AG20443 (cell line): ENCODE results near the gene GNB1L.
A peak's percentile ranks its signal among the peaks of the same experiment; 100 is the strongest.
"Not testable (repeated sequence)": the region's sequence is repeated elsewhere in the genome, so short reads cannot be mapped to it uniquely, and the experiment has no call there.

Experiments used
- DNase-seq: peaks from one replicate; pipeline ENCODE4 v3.0.0; 2012; ENCODE audit warnings: low spot score, mixed read lengths

The GNB1L gene

DNA sequence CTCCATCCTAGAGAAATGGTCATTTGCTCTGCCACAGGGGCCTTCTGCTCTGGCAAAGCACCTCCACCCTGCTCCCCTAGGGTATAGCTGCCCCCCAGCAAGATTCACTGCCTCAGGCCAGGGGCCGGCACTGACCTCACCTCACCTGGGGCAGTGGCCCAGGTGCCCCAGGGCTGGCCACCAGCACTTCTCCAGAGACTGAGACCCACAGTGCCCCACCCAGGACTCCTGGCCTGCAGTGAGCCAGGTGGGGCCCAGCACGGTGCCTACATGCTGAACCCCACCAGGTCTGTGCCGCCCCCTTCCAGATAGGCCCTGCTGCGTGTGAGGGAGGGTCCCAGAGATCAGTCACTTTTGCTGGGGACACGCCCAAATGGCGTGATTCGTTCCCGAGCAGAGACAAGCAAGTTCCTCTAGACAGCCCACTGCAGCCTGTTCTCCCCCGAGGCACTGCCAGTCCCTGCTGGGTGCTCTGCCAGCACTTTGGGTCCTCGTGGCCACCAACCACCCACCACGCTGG lies 10.8 kb downstream of the GNB1L start:
- no peak for DNase-seq

DNA sequence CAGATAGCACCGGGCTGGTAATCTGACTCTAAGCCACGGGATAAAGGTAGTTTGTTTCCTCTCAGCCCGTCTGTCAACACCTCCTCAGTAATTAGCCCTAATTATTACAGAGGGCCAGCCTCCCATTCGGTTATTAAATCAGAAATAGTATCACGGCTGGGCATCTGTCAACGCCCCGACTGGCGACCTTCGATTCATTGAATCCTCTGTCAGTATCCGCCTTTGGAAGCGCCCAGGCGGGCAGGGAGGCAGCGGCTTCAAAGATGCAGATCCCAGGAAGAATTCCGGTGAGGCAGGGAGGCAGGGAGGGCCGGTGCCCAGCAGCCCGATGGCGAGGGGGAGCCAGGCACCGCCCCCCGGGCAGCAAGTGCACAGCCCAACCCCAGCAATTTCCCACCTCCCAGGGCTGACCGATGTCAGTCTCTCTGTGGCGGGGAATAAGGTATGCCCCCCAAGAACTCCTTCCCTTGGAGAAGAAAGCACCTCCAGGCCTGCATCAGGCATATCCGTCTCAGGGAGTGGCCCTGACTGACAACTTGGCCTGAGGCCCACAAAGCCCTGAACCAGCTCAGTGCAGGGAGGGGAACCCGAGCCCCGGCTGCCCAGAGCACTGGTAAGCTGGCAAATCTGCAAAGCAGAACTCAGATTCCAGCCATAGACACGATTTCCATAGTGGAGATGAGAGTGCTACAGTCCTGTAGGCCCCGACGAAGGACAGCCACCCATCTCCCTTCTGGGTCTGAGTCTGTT lies 11.4 kb downstream of the GNB1L start:
- no peak for DNase-seq

DNA sequence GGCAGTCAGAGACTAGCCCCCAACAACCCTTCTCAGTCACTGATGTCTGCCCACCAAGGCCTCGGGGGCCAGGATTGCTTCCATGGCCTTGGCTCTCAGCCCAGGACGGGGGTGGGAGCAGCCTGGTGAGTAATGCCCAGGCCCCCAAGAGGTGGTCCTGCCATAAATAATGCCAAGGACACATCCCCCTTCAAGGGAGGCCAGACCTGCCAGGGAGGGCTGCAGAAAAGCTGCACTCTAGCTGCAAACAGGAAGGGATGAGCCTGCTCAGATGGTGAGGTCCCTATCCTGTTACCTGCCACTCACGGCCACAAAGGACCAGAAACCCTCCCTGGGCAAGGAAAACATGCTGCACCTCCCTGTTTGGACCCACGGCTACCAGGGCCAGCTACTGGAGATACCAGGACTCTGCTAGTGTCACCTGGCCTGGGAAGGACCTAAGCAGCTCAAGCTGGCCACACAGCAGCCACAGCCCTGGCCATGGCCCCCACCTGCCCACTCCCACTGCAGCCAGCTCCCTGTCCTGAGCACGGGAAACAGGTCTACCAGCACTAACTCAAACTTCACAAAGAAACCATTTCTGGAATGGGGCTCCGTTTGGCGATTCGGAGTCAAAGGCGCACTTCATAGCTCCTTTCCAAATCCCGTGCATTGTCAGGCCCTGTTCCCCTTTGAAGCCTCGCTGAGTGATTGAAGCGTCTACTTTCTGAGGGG lies 12.1 kb downstream of the GNB1L start:
- DNase-seq, result no peak

DNA sequence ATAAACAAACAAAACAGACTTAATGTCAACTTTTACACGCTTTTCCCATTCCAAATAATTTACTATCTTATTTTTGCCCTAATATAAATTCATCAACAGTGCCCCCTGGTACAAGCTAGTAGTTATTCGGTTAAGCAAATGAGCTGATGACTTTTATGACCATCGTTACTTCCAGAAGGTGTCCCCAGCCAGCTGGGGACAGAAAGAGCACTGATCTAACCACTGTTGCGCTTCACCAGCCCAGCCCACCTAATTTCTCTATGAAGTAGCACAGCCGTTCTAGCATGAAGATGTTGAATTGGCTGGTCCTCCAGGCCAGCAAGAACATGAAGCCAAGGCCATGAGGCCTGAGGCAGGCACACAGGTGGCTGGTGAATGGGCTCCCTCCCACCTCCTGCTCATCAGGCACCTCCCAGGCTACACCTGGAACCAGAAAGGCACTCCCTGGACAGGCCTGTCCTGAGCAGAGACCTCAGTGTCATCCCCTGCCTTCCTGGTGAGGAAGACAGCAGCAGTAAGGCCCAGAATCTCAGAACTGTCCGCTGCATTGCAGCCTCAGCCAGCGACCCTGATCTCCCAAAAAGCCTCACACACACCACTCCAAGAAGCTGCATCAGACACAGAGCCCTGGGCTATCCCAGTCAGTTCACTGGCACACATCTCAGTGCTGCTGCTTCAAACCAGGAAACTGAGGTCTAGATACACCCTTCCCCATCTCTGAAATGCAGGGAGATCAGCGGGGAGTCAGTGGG lies 12.9 kb downstream of the GNB1L start:
- no peak for DNase-seq

DNA sequence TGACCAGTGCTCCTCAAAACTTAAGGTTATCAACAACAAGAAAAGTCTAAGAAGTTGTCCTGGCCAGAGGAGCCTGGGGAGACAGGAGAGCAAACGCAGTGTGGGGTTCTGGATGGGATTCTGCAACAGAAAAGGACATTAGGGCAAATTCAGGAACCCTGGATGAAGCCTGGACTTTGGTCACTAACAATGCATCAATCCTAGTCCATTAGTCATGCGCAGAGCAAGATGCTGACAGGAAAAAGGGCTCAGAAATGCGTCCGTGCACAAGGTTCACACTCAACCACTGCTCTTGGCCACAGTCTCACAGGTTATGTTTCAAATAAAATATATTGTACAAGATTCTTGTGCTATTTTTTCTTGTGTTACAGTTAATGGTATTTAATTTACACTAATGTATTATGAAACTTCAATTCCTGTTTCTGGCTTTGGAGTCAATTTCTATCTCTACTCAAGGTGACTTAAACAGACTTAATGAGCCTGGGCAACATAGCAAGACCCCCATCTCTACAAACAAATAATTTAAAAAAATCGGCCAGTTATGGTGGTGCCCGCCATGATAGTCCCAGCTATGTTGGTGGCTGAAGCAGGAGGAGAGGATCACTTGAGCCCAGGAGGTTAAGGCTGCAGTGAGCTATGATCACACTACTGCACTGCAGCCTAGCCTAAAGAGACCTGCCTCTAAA lies 13.6 kb downstream of the GNB1L start:
- DNase-seq, result no peak

DNA sequence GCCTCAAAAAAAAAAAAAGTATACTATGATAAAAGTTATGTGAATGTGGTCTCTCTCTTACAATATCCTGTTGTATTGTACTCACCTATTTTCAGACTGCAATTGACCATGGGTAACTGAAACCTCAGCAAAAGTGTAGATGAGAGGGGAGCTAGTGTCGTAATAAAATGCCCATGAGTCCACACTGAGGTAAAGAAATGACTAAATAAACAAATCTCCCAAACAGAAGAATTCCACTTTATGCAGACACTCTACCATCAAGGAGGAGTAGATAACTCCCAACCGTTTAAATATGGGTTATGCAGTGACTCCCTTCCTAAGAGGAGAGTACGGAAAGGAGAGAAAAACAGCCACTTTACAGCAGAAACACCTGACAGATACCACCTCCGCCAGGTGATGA lies 14.6 kb downstream of the GNB1L start:
- no peak for DNase-seq

DNA sequence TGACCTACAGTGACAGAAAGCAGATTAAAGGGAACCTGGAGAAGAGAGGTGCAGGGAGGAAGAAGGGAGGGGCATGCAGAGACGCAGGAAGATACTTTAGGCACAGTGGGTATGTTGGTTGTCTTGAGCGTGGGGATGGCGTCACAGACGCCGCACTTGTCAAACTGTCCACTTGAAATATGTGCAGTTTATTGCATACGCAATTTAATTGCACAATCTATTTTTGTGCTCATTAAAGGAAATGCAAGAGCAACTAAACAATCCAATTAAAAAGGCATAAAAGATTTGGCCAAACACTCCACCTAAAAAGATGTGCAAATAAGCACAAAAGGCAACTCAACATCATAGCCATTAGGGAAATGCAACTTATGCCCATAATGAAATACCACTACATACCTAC lies 16.8 kb downstream of the GNB1L start:
- no peak for DNase-seq

DNA sequence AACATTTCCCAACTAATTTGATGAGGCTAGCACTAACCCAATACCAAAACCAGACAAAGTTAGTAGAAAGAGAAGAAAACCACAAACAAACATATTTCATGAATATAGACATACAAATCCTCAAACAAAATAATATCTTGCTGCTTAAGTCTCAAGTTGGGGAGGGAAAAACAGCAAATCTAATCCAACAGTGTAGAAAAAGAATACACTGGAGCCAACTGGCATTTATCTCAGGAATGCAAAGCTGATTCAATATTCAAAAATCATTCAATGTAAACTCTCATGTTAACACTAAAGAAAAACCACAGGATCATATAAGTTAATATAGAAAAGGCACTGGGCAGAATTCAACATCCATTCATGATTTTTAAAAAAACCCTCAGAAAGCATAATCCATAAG lies 18.2 kb downstream of the GNB1L start:
- no peak for DNase-seq

DNA sequence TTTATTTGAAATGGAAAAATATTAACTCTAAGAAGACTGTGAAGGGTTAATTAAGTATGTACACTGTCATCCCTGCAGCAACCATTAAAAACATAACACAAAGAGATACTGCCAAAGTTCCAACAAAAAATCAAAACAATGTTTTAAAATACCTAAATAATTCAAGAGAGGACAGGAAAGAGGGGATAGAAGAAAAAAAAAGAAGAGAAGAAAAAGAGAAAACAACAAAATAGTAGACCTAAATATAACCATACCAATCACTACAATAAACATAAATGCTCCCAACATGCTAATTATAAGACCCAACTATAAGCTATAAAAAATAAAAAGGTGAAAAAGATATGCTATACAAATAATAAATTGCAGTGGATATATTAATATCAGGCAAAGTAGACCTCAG lies 20.1 kb downstream of the GNB1L start:
- no peak for DNase-seq

DNA sequence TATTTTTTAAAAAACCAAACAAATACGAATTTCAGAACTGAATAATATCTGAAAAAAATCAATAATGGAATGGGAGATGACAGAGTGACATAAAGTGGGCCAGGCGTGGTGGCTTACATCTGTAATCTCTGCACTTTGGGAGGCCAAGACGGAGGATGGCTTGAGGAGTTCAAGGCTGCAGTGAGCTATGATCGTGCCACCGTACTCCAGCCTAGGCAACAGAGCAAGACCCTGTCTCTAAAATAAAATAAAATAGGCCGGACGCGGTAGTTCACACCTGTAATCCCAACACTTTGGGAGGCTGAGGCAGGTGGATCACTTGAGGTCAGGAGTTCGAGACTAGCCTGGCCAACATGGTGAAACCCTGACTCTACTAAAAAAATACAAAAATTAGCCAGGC lies 21.3 kb downstream of the GNB1L start:
- DNase-seq, result not testable (repeated sequence)

DNA sequence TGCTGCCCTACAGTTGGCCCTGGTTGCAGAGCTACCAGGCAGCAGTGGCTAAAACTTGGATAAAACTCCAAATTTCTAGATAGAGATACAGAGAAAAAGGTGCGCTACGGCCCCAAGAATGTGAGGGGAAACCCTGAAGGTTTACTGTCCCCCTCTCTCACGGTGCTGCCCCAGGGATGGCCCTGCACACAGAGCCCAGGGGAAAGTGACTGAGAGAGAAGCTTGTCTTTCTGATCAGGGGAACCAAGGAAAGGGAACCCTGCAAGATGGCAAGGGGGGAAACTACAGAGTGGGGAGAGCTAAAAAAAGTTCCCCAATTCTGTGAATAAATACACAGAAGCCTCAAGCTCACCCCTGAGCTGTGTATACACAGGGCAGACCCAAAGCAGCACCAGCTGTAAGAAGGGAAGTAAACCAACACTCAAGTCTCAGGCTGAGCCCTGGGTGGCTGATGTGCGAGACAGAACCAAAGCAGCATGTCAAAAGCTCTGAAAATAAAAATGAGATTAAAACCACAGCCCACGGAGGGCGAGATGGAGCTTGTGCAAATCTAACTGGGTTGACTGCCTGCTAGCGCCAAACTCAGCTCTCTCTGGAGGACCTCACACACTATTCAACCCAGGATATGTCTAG lies 22.1 kb downstream of the GNB1L start:
- DNase-seq, result peak; percentile 12

DNA sequence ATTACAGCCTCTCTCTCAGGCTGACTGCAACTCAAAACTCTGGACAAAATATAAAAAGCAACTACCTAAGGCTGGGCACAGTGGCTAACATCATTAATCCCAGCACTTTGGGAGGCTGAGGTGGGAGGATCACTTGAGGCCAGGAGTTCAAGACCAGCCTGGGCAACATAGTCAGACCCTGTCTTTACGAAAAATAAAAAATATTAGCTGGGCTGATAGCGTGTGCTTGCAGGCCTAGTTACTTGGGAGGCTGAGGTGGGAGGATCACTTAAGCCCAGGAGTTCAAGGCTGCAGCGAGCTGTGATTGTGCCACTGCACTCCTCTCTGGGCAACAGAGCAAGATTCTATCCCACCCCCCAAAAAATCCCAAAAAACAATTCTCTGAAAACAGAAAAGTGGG lies 22.7 kb downstream of the GNB1L start:
- DNase-seq, result not testable (repeated sequence)

DNA sequence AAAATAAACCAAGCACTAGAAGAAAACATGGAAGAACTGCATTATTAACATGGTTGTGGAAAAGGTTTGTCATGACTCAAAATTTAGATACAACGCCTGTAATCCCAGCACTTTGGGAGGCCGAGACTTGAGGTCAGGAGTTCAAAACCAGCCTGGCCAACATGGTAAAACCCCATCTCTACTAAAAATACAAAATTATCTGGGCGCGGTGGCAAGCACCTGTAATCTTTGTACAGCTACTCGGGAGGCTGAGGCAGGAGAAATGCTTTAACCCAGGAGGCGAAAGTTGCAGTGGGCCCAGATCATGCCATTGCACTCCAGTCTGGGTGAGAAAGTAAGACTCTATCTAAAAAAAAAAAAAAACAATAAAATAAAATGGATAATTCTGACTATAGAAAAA lies 23.7 kb downstream of the GNB1L start:
- DNase-seq, result no peak

DNA sequence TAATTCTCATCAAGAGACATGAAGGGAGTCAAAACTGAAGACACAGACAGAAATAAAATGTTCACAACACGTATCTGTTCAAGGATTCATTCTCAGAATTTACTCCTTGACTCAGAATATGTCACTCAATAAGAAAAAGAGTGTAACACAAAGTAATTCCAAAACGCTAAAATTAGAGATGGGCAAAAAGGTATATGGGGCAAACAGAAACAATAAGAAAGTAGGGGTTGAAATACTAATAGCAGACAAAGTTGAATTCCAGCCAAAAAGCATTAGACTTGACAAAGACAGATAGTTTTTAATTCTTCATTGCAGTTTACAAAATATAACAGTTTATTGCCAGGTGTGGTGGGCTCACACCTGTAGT lies 26.7 kb downstream of the GNB1L start:
- no peak for DNase-seq

DNA sequence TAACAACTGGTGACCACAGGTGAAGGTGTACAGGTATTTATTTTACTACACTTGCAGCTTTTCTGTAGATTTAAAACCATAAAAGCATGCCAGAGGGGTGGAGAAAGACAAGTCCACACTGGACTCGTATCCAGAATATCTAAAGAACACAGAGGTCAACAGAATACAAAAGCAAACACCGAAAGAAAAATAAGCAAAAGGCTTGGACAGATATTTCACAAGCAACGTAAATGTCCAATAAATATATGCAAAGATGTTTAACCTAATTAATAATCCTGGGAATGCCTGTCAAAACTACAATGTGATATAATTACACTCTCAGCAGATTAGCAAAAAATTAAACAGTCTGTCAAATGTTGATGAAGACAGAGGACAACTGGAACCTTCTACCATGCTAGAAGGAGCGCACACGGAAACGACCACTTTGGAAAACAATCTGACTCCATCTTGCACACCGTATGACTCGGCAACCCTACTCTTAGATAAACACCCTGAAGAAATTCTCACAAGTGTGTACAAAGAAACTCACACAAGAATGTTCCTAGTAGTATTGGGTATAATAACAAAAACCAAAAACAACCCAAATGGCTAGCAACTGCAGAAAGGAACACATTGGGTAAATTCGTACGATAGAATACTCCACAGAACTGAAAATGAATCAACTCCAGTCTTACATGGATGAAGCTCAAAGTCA lies 27.2 kb downstream of the GNB1L start:
- DNase-seq, result no peak

DNA sequence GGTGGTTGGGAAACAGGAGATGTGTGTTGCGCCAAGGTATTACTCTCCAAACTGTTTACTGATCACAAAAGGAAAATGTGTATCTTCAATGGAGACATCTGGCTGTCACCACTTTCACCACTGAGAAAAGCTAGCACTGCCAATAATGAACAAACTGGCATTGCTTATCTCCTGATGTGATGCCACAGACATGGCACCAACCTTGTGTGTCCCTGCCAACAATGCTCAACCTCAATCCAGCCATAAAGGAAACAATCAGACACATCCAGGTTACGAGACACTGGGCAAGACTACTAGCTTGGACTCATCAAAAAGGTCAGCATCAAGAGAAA lies 28.1 kb downstream of the GNB1L start:
- no peak for DNase-seq

DNA sequence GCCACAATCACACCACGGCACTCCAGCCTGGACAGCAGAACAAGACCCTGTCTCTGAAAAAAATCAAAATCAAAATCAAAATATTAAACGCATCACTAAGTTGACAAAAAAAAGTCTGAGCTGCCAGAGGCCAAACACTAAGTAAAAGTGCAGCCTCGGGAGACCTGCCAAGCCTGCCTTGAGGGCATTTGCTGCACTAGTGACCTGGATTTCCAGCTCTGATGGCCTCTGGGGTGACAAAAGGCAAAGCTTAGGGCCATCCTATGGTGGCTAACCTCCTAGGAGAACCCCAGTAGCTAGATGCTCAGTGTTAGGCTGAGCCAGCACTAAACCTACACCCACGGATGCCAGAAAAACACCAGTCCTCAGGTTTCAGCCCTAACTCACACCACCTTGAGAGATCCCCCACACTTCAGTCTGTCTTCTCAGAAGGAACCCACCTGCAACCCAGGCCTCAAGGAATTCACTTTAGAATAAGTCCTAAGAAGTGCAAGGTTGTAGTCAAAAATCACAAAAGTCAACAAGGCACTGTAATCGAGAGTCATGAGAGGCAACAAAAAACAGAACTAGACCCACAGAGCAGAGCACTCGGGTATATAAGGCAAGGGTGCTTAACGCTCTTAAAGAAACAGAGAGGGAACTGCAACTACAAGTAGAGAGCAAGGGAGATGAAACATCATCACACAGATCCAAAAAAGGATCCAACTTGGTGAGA lies 28.6 kb downstream of the GNB1L start:
- DNase-seq, result no peak

DNA sequence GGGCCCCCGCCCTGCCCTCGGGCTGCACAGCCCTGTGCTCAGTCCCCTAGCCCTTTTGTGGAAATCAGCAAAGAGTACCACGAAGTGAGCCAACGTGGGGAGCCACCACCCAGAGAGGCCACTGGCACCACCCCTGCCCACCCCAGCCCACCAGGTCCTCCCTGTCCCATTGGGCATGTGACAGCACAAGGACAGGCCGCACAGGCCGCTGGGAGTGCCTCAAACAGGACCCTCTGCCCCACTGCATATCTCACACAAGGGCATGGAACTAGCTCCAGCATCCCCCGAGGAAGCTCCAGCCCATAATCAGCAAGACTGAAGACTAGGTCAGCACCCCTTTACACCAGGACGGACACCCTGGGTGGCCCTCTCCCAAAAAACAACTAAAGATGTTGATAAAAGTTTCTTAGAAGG lies 29.7 kb downstream of the GNB1L start:
- DNase-seq, result no peak

DNA sequence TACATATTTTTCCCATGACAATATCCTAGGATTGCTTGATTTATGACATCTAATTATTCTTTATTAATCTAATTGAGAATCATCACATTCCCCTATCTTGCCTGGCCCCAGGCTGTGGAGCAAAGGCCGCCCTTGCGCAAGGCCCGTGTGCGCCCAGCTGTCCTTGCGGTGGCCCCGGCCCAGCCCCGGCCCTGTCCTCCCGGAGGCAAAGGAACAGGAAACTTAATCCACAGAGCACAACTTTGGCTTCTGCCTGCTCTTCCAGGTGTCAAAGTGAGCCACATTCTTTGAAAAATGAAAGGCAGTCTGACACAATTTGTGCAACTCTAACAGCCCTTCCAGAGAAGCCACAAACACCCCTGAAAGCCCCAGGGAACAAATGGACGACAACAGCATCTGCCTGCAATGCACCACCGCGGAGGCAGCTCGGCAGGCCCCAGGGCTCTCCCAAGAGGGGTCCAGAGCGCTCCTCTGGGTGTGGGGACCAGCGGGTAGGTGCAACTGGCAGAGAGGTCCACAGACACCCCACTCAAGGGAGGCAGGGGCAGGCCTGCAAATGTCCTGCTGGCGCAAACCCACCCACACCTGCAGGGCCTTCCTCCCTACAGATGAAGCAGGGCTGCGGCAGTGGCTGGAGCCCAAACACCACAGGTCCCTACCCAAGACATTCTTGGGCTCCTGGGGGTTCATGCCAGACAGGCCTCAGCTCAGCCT lies 30.3 kb downstream of the GNB1L start:
- no peak for DNase-seq

DNA sequence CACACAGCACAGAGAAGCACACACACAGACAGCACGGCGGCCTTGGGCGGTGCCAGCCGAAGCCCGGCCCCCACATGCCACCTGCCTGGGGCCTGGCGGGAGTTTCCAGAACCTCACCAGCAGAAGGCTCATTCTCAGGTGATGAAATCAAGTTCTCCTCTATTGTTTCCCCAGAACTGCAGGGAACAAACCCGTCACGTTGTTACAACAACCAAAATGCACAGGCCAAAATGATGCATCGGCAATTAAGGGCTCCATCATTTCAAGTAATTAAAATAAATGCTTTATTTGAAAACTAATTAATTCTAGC lies 30.8 kb downstream of the GNB1L start:
- no peak for DNase-seq
